ENCODE measurements around the gene DDOST.

DDOST gene

DNA sequence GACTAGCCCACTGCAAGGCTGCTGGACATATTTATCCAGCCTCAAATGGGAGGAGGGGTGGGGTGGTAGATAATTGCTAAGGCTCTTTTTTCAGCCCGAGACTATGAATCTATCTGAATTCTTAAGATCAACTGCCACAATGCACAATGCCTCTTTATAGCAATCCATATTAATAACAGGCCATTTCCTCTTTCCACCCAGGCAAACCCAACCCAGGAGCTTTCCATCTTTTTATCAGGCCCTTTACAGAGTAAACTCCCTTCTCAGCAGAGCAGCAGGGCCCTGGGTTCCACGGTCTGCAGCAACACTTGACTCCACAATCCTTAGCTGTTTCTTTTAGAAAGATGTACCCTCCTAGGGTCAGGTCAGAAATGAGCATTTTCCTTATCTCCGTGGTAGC, 806 bp downstream of the DDOST start:
- DNase-seq (ENCODE audit: low spot score) = no peak

DNA sequence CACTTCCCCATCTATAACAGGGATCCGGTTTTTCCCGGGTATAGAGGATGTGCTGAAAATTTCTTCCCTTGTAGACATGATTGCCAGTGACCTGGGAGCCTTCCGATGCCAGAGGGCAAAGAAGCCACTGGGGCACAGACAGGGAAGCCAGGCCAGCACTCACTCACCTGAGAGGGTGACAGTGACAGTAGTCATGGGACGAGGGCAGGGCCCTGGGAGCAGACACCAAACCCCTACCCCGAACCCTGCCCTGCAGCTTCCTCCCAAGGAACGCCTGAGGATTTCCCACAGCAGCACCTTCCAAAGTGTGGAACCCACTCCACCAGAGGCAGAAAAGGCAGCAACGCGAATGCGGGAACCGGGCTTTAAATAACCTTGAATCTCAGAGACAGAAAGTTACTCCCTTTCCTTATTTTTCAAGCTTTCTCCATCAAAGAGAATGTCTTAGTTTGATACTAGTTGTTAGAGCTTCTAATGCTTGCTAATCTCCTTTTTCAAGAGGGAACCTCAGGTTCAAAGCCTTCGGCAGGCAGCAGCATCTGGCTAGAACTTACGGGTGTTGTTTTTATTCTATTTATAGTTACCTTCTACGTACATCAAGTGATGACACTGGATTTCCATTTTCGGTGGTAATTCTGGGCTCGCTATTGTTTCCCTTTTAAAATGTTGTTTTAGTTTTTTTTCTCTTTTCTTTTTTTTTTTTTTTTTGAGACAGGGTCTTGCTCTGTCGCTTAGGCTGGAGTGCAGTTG, 2.8 kb downstream of the DDOST start:
- DNase-seq (ENCODE audit: low spot score) = no peak

- DNase-seq (ENCODE audit: low spot score) = no peak
These were observed 4.1 kb downstream of the DDOST start for GRCh38 chr1:20657024-20657423.

GRCh38 chr1:20654104-20654690, 7.0 kb downstream of the DDOST start:
- DNase-seq (ENCODE audit: low spot score) = no peak

DNA sequence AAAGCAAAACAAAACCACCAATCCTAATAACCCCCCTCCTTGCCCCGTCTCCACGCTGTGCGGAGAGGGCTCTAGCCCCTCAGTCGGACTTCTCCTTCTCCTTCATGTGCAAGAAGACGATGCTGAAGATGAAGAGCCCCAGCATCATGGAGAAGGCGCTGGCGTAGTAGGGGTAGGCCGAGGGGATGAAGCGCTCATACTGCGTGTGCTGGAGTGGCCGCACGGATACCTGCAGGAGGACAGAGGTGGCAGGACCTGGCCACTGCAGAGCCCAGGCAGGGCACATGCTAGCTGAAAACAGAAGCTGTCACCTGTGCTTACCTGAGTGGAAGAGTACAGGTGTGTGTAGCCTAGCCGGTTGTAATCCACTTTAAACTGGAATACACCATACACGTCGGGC, 8.9 kb downstream of the DDOST start:
- DNase-seq (ENCODE audit: low spot score) = no peak

GRCh38 chr1:20648946-20649345, 12.2 kb downstream of the DDOST start:
- DNase-seq (ENCODE audit: low spot score) = no peak

- no peak for DNase-seq (ENCODE audit: low spot score)
These were observed 12.7 kb downstream of the DDOST start for GRCh38 chr1:20648438-20648837.

DNA sequence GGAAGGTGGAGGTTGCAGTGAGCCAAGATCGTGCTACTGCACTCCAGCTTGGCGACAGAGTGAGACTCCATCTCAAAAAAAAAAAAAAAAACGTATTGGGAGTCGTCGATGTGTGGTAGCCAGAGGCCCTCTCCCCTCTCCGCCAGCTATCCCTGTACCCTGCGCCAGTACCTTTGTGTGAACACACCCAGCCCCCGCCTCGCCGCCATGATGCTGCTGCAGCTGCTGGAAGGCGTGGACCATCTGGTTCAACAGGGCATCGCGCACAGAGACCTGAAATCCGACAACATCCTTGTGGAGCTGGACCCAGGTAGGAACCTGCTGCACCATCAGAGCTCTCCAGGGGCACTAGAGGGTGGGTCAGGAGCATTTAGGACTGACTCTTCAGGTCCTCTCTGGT, 15.8 kb downstream of the DDOST start:
- no peak for DNase-seq (ENCODE audit: low spot score)

GRCh38 chr1:20644416-20644815, 16.8 kb downstream of the DDOST start:
- no peak for DNase-seq (ENCODE audit: low spot score)

DNA sequence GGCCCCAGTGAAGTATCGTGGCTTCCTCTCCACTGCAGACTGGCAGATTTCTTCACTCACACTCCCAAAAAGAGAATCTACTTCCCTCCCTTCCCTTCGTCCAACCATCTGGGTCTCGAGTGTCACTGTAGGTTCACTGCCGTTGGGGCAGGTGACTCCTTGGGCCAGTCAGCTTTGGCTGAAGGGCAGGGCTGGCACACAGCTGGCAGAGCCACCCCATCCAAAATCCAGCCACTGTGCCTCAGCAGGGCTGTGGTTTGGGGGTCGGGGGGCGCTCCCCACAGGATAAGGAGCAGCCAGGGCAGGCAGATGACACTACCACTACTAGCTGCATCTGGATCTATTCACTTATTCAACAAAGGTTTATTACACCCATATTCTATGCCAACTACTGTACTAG, 18.1 kb downstream of the DDOST start:
- no peak for DNase-seq (ENCODE audit: low spot score)

DNA sequence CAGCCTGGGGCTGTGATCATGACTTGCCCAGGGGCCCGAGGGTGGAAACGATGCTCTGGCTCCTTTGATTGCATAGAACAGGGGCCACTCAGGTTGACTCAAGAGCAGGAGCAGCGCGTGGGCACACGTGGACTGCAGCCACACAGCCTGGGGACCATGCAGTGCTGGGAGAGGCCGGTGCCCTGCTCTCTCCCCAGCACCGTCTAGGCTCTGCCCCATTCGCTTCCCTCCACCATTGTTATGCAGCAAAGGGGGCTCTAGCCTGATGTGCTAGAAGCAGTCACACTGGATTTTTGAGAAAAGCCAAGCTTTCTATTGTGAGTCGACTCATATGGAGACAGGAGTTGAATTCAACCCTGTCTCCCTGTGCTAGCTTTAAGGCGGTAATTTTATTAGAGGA, 19.2 kb downstream of the DDOST start:
- no peak for DNase-seq (ENCODE audit: low spot score)

DNA sequence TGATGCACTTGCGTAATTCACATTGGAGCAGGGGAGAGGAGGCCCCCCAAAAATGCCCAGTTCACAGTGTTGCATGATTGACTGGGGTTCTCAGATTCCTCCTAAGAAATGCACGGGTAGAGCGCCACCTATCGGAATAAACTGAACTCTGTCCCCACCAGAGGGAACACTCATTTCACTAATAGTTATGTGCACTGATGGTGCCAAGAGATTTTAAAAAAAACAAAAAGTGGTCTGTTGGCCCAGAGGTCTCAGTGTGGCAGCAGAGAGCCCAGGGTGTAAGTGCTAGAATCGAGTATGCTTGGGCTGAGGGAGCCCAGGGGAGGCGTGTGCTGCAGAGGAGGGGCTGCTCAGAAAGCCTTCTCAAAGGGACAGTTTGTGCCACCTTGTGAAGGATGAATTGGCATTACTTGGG, 21.0 kb downstream of the DDOST start:
- DNase-seq (ENCODE audit: low spot score) = peak; percentile 69

- DNase-seq (ENCODE audit: low spot score) = no peak
These were observed 24.3 kb downstream of the DDOST start for GRCh38 chr1:20636785-20637347.

- peak; percentile 21 for DNase-seq (ENCODE audit: low spot score)
These were observed 26.5 kb downstream of the DDOST start for GRCh38 chr1:20634594-20635084.

DNA sequence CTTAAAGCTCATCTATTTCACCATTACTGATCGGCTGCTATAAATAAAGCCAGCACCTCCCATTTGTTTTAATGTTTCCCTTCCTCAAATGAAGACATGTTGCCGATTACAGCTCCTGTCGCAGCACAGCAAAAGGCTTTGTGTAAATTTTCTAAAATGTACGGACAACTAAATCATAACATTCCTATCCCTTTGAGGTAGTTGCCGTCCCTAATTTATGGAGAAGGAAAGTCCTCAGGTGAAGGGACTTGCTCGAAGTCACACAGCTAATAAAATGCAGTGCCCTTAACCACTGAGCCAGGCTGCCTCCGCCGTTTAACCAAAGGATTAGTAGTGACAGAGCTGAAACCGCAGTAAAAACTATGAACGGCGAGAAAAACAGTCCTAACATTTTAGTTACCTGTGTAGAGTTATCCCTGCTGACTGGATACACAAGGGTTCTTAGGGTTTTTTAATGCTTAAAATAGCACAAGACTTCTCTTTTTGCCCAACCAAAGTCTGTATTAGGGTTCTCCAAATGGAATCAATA, 27.0 kb downstream of the DDOST start:
- DNase-seq (ENCODE audit: low spot score) = peak; percentile 29

GRCh38 chr1:20633190-20634064, 27.7 kb downstream of the DDOST start, which contains the start of gene PINK1:
Gene PINK1, plus strand, starts transcription at chr1:20633458. Its CDS starts 91 bp downstream, at chr1:20633549.
- peak; percentile 87 for DNase-seq (ENCODE audit: low spot score)

- no peak for DNase-seq (ENCODE audit: low spot score)
These were observed 28.8 kb downstream of the DDOST start for GRCh38 chr1:20632386-20632785.

DNA sequence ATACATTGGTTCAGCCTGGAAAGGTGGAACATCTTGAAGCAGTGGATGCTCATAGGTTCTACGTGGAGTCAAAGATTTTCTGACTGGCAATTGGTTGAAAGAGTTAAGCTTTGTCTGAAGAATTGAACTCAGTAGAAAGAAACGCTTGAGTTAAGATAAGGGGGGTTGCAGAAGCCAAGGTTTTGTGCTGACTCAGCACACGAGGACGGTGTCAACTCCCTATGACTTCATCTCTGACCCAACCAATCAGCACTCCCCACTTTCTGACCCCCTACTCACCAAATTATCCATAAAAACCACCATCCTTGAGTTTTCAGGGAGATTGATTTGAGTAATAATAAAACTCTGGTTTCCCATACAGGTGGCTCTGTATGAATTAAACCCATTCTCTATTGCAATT, 30.4 kb downstream of the DDOST start:
- DNase-seq (ENCODE audit: low spot score) = no peak

GRCh38 chr1:20626524-20626923, 34.6 kb downstream of the DDOST start:
- no peak for DNase-seq (ENCODE audit: low spot score)

DNA sequence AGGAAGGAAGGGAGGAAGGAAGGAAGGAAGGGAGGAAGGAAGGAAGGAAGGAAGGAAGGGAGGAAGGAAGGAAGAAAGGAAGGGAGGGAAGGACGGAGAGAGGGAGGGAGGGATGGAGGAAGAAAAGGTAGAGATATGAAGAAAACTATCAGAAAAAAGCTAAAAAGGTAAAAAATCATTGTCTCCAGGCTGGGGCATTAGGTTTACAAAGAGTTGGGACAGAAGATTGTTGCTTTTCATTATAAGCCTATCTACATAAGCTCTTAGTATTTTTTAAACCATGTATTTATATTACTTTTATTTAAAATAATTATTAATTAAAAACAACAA, 35.1 kb downstream of the DDOST start:
- DNase-seq (ENCODE audit: low spot score) = no peak

DNA sequence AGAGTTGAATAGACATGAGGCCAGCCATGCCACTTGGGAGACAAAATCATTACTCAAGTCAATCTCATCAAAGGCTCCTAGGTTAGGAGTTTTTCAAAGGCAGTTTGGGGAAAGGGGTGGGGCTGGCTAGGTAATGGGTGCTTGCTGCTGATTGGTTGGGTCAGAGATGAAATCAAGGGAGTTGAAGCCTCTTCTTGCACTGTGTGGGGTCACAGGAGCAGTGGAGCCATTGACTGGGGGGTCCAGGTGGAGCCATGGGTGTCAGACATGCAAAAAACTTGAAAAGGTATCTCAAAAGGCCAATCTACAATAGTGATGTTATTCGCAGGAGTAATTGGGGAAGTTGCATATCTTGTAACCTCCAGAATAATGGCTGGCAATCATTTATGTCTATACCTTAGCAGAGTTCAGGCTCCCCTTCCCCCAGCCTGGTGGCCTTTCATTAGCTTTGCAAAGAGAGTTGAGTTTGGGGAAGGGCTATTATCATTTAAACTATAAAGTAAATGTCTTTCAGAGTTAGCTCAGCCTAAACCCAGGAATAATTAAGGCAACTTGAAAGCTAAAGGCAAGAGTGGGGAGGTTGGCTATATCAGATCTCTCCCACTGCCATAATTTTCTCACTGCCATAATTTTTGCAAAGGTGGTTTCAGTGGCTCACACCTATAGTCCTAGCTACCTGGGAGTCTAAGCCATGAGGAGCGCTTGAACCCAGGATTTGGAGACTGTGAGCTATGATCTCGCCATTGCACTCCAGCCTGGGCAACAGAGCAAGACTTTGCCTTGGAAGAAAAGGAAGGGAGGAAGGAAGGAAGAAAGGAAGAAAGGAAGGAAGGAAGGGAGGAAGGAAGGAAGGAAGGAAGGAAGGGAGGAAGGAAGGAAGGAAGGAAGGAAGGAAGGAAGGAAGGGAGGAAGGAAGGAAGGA, 35.7 kb downstream of the DDOST start:
- DNase-seq (ENCODE audit: low spot score) = no peak

Data from CD4-positive, alpha-beta T cell treated with Interleukin-2 at 100 ng/mL for 4 hours (primary cell).